ENCODE data around the gene ATP2C2. TPM values are rescaled to one million over a fixed set of nuclear protein-coding genes. Genes with fewer than 3 reads are reported as not detected.
"Not testable (repeated sequence)": the region's sequence is repeated elsewhere in the genome, so short reads cannot be mapped to it uniquely, and the experiment has no call there.

Gene ATP2C2
- total RNA-seq, 1 donor from 2014 or later, result not detected

DNA sequence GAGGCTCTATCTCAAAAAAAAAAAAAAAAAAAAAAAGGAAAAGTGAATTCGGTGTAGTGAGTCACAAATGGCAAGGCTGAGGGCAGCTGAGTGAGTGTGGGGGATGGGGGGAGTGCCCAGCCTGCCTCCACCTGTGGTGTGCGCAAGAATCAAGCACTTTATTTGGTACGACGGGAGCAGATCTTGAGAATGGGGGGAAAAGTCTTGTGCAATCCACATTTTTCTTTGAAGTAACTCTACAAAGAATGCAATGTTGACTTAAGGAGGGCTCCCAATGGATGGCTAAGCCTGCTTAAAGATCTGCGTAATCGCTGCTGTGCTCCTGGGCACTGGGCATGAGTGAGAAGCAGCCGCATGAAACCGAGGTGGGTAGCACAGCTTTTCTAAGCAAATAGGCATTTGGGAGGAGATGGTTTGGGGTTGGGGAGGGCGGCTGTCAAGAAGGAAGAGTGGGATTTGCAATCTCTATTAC lies 28.2 kb downstream of the ATP2C2 start:
- peaks cover 7% of the 10 kb centered on the region for H3K9me3 Mint-ChIP-seq (ENCODE audit: low read depth)
- TF ChIP-seq, protein P1, sequence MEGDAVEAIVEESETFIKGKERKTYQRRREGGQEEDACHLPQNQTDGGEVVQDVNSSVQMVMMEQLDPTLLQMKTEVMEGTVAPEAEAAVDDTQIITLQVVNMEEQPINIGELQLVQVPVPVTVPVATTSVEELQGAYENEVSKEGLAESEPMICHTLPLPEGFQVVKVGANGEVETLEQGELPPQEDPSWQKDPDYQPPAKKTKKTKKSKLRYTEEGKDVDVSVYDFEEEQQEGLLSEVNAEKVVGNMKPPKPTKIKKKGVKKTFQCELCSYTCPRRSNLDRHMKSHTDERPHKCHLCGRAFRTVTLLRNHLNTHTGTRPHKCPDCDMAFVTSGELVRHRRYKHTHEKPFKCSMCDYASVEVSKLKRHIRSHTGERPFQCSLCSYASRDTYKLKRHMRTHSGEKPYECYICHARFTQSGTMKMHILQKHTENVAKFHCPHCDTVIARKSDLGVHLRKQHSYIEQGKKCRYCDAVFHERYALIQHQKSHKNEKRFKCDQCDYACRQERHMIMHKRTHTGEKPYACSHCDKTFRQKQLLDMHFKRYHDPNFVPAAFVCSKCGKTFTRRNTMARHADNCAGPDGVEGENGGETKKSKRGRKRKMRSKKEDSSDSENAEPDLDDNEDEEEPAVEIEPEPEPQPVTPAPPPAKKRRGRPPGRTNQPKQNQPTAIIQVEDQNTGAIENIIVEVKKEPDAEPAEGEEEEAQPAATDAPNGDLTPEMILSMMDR (IDR thresholded peaks at IDR 0.05), result no peak
- DNase-seq (ENCODE audit: low spot score), result peak; percentile 27
- H3K27me3 Mint-ChIP-seq (ENCODE audit: low read depth), result peaks cover 40% of the 10 kb centered on the region
- H3K36me3 Mint-ChIP-seq (ENCODE audit: low read depth), result no peaks in the 10 kb centered on the region
- no peak overlapping the region for H3K4me3 Mint-ChIP-seq (ENCODE audit: unreplicated experiment)
- no peak overlapping the region for H3K27ac Mint-ChIP-seq (ENCODE audit: unreplicated experiment)
- H3K4me1 Mint-ChIP-seq (ENCODE audit: low read depth), result no peaks in the 10 kb centered on the region

DNA sequence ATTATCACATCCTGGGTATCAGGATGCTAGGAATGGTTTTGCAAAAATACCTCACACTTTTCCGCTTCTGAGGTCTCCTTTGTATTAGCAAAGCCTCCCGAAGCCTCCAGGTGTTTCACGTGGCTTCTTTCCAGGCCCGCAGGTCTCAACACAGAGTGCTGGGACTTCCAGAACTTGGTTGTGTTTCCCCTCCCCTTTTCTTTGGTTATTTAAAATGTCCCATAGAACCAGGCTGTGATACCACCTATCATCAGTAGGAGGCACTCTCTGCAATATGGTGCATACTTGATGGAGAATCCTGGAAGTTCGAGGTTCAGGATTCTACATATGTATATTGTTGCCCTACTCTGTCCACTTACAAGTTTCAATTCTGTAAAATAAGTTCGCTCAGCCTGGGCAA lies 28.8 kb downstream of the ATP2C2 start:
- no peak overlapping the region for H3K27ac Mint-ChIP-seq (ENCODE audit: unreplicated experiment)
- no peaks in the 10 kb centered on the region for H3K36me3 Mint-ChIP-seq (ENCODE audit: low read depth)
- peak; percentile 8 for DNase-seq (ENCODE audit: low spot score)
- TF ChIP-seq, protein P1 (IDR thresholded peaks at IDR 0.05), result peak; percentile 54
- peaks cover 43% of the 10 kb centered on the region for H3K27me3 Mint-ChIP-seq (ENCODE audit: low read depth)
- no peak overlapping the region for H3K4me3 Mint-ChIP-seq (ENCODE audit: unreplicated experiment)
- H3K9me3 Mint-ChIP-seq (ENCODE audit: low read depth), result peaks cover 13% of the 10 kb centered on the region
- no peaks in the 10 kb centered on the region for H3K4me1 Mint-ChIP-seq (ENCODE audit: low read depth)

DNA sequence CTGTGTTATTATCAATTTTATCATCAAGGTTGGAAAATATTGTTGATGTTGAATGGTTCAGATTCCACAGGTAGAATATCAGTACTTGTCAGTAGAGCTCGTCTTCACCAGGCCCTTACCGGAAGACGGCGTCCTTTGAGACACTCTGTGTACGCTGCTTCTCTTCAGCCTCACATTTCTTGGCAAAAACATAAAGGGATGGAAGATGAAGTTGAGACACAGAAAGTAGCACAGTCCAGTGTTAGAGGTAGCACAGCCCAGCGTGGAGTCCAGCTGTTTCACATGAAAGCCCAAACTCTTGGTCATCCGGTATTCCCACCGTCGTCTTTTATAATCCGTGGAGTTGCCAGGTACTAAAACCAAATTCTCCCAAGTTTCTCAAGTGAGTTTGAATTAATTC lies 30.4 kb downstream of the ATP2C2 start:
- H3K27me3 Mint-ChIP-seq (ENCODE audit: low read depth), result peaks cover 46% of the 10 kb centered on the region
- TF ChIP-seq, protein P1 (IDR thresholded peaks at IDR 0.05), result no peak
- H3K4me1 Mint-ChIP-seq (ENCODE audit: low read depth), result no peaks in the 10 kb centered on the region
- no peak overlapping the region for H3K27ac Mint-ChIP-seq (ENCODE audit: unreplicated experiment)
- H3K36me3 Mint-ChIP-seq (ENCODE audit: low read depth), result no peaks in the 10 kb centered on the region
- no peak overlapping the region for H3K4me3 Mint-ChIP-seq (ENCODE audit: unreplicated experiment)
- peaks cover 13% of the 10 kb centered on the region for H3K9me3 Mint-ChIP-seq (ENCODE audit: low read depth)
- DNase-seq (ENCODE audit: low spot score), result peak; percentile 24

- not testable (repeated sequence) for H3K27ac Mint-ChIP-seq (ENCODE audit: unreplicated experiment); H3K36me3 Mint-ChIP-seq (ENCODE audit: low read depth); H3K4me1 Mint-ChIP-seq (ENCODE audit: low read depth); DNase-seq (ENCODE audit: low spot score); H3K4me3 Mint-ChIP-seq (ENCODE audit: unreplicated experiment)
- H3K27me3 Mint-ChIP-seq (ENCODE audit: low read depth), result peaks cover 54% of the 10 kb centered on the region
- H3K9me3 Mint-ChIP-seq (ENCODE audit: low read depth), result peaks cover 13% of the 10 kb centered on the region
Measured at GRCh38 chr16:84399912-84400311, 31.6 kb downstream of the ATP2C2 start.

DNA sequence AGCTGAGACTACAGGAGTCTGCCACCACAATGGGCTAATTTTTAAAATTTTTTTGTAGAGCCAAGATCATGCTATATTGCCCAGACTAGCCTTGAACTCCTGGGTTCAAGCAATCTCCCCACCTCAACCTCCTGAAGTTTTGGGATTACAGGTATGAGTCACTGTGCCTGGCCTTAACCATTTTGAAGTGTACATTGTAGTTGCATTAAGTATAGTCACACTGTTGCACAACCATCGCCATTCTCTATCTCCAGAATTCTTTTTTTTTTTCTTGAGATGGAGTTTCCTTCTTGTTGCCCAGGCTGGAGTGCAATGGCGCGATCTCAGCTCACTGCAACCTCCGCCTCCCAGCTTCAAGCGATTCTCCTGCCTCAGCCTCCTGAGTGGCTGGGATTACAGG lies 35.1 kb downstream of the ATP2C2 start:
- Mint-ChIP-seq H3K27me3 (ENCODE audit: low read depth) (peaks cover 68% of the 10 kb centered on the region), H3K9me3 (ENCODE audit: low read depth) (peaks cover 13% of the 10 kb centered on the region)
- H3K4me3 Mint-ChIP-seq (ENCODE audit: unreplicated experiment); H3K36me3 Mint-ChIP-seq (ENCODE audit: low read depth); H3K4me1 Mint-ChIP-seq (ENCODE audit: low read depth); H3K27ac Mint-ChIP-seq (ENCODE audit: unreplicated experiment); DNase-seq (ENCODE audit: low spot score): not testable (repeated sequence)

- DNase-seq (ENCODE audit: low spot score), result no peak
- Mint-ChIP-seq H3K27ac (ENCODE audit: unreplicated experiment) (no peak overlapping the region), H3K9me3 (ENCODE audit: low read depth) (peaks cover 13% of the 10 kb centered on the region), H3K4me1 (ENCODE audit: low read depth) (no peaks in the 10 kb centered on the region), H3K27me3 (ENCODE audit: low read depth) (peaks cover 64% of the 10 kb centered on the region), H3K36me3 (ENCODE audit: low read depth) (no peaks in the 10 kb centered on the region), H3K4me3 (ENCODE audit: unreplicated experiment) (no peak overlapping the region)
- TF ChIP-seq, protein P1 (IDR thresholded peaks at IDR 0.05), result no peak
Measured at GRCh38 chr16:84404324-84404723, 36.0 kb downstream of the ATP2C2 start.
